Stomach smooth muscle (tissue), 2 donors: ENCODE measurements around the gene MRPL20.
A peak's percentile ranks its signal among the peaks of the same experiment; 100 is the strongest.
"Not testable (repeated sequence)": the region's sequence is repeated elsewhere in the genome, so short reads cannot be mapped to it uniquely, and the experiment has no call there.

ENCODE experiments used
- H3K27ac ChIP-seq: one replicate; pipeline ENCODE4 v1.7.0; 2013; ENCODE audit warnings: mild to moderate bottlenecking, low read length, inconsistent platforms
- H3K27me3 ChIP-seq, 2 donors: one replicate each; pipeline ENCODE4 v1.7.0; 2013; ENCODE audit warnings: low read length in 2 of 2; ENCODE audit not compliant: insufficient read depth in 2 of 2, control insufficient read depth in 1 of 2
- H3K36me3 ChIP-seq, 2 donors: one replicate each; pipeline ENCODE4 v1.7.0; 2013; ENCODE audit warnings: low read length in 2 of 2; ENCODE audit not compliant: control insufficient read depth in 2 of 2, insufficient read depth in 2 of 2
- H3K4me1 ChIP-seq: one replicate; pipeline ENCODE4 v1.7.0; 2013; ENCODE audit warnings: low read length; ENCODE audit not compliant: control insufficient read depth, insufficient read depth
- H3K4me3 ChIP-seq, 2 donors: one replicate each; pipeline ENCODE4 v1.7.0; 2013; ENCODE audit warnings: low read length in 2 of 2
- H3K9ac ChIP-seq, 2 donors: one replicate each; pipeline ENCODE4 v1.7.0; 2013; ENCODE audit warnings: low read length in 2 of 2, mild to moderate bottlenecking in 1 of 2
- H3K9me3 ChIP-seq, 2 donors: one replicate each; pipeline ENCODE4 v1.7.0; 2013; ENCODE audit warnings: low read length in 2 of 2; ENCODE audit not compliant: control insufficient read depth in 2 of 2
- donor health status: healthy.
- donor health status: Pancreatic carcinoma.

Gene MRPL20

GRCh38 chr1:1406821-1407635, at the start of gene MRPL20:
MRPL20 (minus strand) TSS chr1:1407293; CDS start chr1:1407217, 76 bp downstream.
- Histone ChIP-seq H3K4me3 (peak within 1 kb of the TSS; percentile 92 to 94), H3K27ac (peak within 1 kb of the TSS; percentile 70), H3K9me3 (no peaks in the 10 kb centered on the region), H3K27me3 (no peaks in the 10 kb centered on the region), H3K4me1 (peaks cover 37% of the 10 kb centered on the region), H3K9ac (peak within 1 kb of the TSS; percentile 84 to 91), H3K36me3 (peaks cover 13 to 18% of the 10 kb centered on the region in 2 donors)

GRCh38 chr1:1456683-1457255, 49.7 kb upstream of the MRPL20 start:
- not testable (repeated sequence) for H3K9ac ChIP-seq, H3K27ac ChIP-seq, H3K4me3 ChIP-seq, H3K4me1 ChIP-seq, H3K36me3 ChIP-seq, H3K27me3 ChIP-seq, H3K9me3 ChIP-seq

- H3K9ac ChIP-seq, H3K36me3 ChIP-seq, H3K4me3 ChIP-seq, H3K9me3 ChIP-seq, H3K27ac ChIP-seq, H3K27me3 ChIP-seq, H3K4me1 ChIP-seq: not testable (repeated sequence)
Observed at GRCh38 chr1:1455934-1456333, 48.8 kb upstream of the MRPL20 start.

GRCh38 chr1:1455366-1455884, 48.3 kb upstream of the MRPL20 start:
- no peak overlapping the region for H3K4me3 ChIP-seq
- H3K36me3 ChIP-seq: no peaks in the 10 kb centered on the region
- no peaks in the 10 kb centered on the region for H3K4me1 ChIP-seq
- no peak overlapping the region for H3K27ac ChIP-seq
- no peaks in the 10 kb centered on the region for H3K27me3 ChIP-seq
- no peak overlapping the region for H3K9ac ChIP-seq
- H3K9me3 ChIP-seq: no peaks in the 10 kb centered on the region

GRCh38 chr1:1454286-1455056, 47.4 kb upstream of the MRPL20 start:
- not testable (repeated sequence) for H3K4me3 ChIP-seq, H3K9me3 ChIP-seq, H3K9ac ChIP-seq, H3K27ac ChIP-seq, H3K27me3 ChIP-seq, H3K36me3 ChIP-seq, H3K4me1 ChIP-seq

GRCh38 chr1:1452882-1453281, 45.8 kb upstream of the MRPL20 start:
- no peaks in the 10 kb centered on the region for H3K9me3 ChIP-seq
- H3K4me3 ChIP-seq: no peak overlapping the region
- no peaks in the 10 kb centered on the region for H3K27me3 ChIP-seq
- H3K9ac ChIP-seq: no peak overlapping the region
- H3K27ac ChIP-seq: no peak overlapping the region
- no peaks in the 10 kb centered on the region for H3K4me1 ChIP-seq
- H3K36me3 ChIP-seq: no peaks in the 10 kb centered on the region

GRCh38 chr1:1452365-1452739, 45.3 kb upstream of the MRPL20 start:
- H3K4me3 ChIP-seq: not testable (repeated sequence)

GRCh38 chr1:1451696-1452364, 44.7 kb upstream of the MRPL20 start:
- Histone ChIP-seq H3K4me1 (no peaks in the 10 kb centered on the region), H3K27ac (no peak overlapping the region), H3K4me3 (no peak overlapping the region), H3K9ac (no peak overlapping the region), H3K27me3 (no peaks in the 10 kb centered on the region), H3K36me3 (no peaks in the 10 kb centered on the region), H3K9me3 (no peaks in the 10 kb centered on the region)

More at GRCh38 chr1:1452365-1452739, 45.3 kb upstream of the MRPL20 start:
- H3K27ac ChIP-seq, H3K36me3 ChIP-seq, H3K9me3 ChIP-seq, H3K4me1 ChIP-seq, H3K27me3 ChIP-seq, H3K9ac ChIP-seq: not testable (repeated sequence)

- not testable (repeated sequence) for H3K27me3 ChIP-seq, H3K27ac ChIP-seq, H3K4me3 ChIP-seq, H3K36me3 ChIP-seq, H3K9me3 ChIP-seq, H3K9ac ChIP-seq, H3K4me1 ChIP-seq
Observed at GRCh38 chr1:1450616-1451015, 43.5 kb upstream of the MRPL20 start.

GRCh38 chr1:1449099-1449739, 42.1 kb upstream of the MRPL20 start, which contains the start of gene ATAD3C:
ATAD3C (plus strand) TSS chr1:1449689; CDS start chr1:1450684, 995 bp downstream.
- Histone ChIP-seq H3K9ac (no peak within 1 kb of the TSS), H3K4me3 (no peak within 1 kb of the TSS), H3K4me1 (no peaks in the 10 kb centered on the region), H3K27ac (no peak within 1 kb of the TSS), H3K36me3 (no peaks in the 10 kb centered on the region), H3K27me3 (no peaks in the 10 kb centered on the region), H3K9me3 (no peaks in the 10 kb centered on the region)
